ENCODE results near the gene CIB2.

- TF ChIP-seq EZH2phosphoT487 (IDR thresholded peaks at IDR 0.05; ENCODE audit: low read depth) (no peak), CTCF (IDR thresholded peaks at IDR 0.05; ENCODE audit: low read depth, low read length) (no peak)
These were observed 37.4 kb upstream of the CIB2 start for GRCh38 chr15:78168608-78169007.
